Measurements from ENCODE around the gene CDC42SE2.
"Not testable (repeated sequence)": the region's sequence is repeated elsewhere in the genome, so short reads cannot be mapped to it uniquely, and the experiment has no call there.

Gene CDC42SE2

GRCh38 chr5:131279204-131279603 is 15.4 kb downstream of the CDC42SE2 start:
- no peak for DNase-seq

- no peak for DNase-seq
Observed at GRCh38 chr5:131280417-131280816, 16.6 kb downstream of the CDC42SE2 start.

GRCh38 chr5:131281133-131281867 is 17.4 kb downstream of the CDC42SE2 start:
- peak; percentile 1 for DNase-seq

- no peak for DNase-seq
Observed at GRCh38 chr5:131281868-131282234, 18.0 kb downstream of the CDC42SE2 start.

GRCh38 chr5:131282235-131282634 is 18.4 kb downstream of the CDC42SE2 start:
- no peak for DNase-seq

- no peak for DNase-seq
Observed at GRCh38 chr5:131285703-131286399, 22.0 kb downstream of the CDC42SE2 start.

GRCh38 chr5:131286400-131286715 is 22.5 kb downstream of the CDC42SE2 start:
- DNase-seq = no peak

- no peak for DNase-seq
Observed at GRCh38 chr5:131288328-131288727, 24.5 kb downstream of the CDC42SE2 start.

- DNase-seq = no peak
Observed at GRCh38 chr5:131289738-131290137, 25.9 kb downstream of the CDC42SE2 start.

GRCh38 chr5:131296213-131296672 is 32.4 kb downstream of the CDC42SE2 start:
- no peak for DNase-seq

GRCh38 chr5:131297886-131298285 is 34.0 kb downstream of the CDC42SE2 start:
- DNase-seq = no peak

- no peak for DNase-seq
Observed at GRCh38 chr5:131299465-131299864, 35.6 kb downstream of the CDC42SE2 start.

GRCh38 chr5:131302506-131302905 is 38.7 kb downstream of the CDC42SE2 start:
- DNase-seq = no peak

GRCh38 chr5:131303537-131303936 is 39.7 kb downstream of the CDC42SE2 start:
- DNase-seq = no peak

- no peak for DNase-seq
Observed at GRCh38 chr5:131304414-131304813, 40.6 kb downstream of the CDC42SE2 start.

- DNase-seq = no peak
Observed at GRCh38 chr5:131305138-131305689, 41.4 kb downstream of the CDC42SE2 start.

GRCh38 chr5:131305906-131306305 is 42.1 kb downstream of the CDC42SE2 start:
- no peak for DNase-seq

GRCh38 chr5:131312235-131312772 is 48.5 kb downstream of the CDC42SE2 start:
- DNase-seq = not testable (repeated sequence)

- DNase-seq = no peak
Observed at GRCh38 chr5:131316026-131316425, 52.2 kb downstream of the CDC42SE2 start.

- DNase-seq = no peak
Observed at GRCh38 chr5:131316822-131317221, 53.0 kb downstream of the CDC42SE2 start.

GRCh38 chr5:131318455-131318854 is 54.6 kb downstream of the CDC42SE2 start:
- no peak for DNase-seq

- DNase-seq = no peak
Observed at GRCh38 chr5:131321066-131321465, 57.2 kb downstream of the CDC42SE2 start.

GRCh38 chr5:131322926-131323325 is 59.1 kb downstream of the CDC42SE2 start:
- no peak for DNase-seq

- DNase-seq = no peak
Observed at GRCh38 chr5:131323378-131323777, 59.5 kb downstream of the CDC42SE2 start.
